Endothelial cell (in vitro differentiated cells): Measurements from ENCODE around the gene AUTS2. TPM values are rescaled to one million over a fixed set of nuclear protein-coding genes. Genes with fewer than 3 reads are reported as not detected.

Experiments
- DNase-seq: peaks from one replicate; pipeline ENCODE4 v3.0.0; 2021; ENCODE audit warnings: low spot score
- H3K27ac Mint-ChIP-seq: one replicate; pipeline ENCODE4 v1.8.0; 2021; ENCODE audit warnings: mixed read lengths, inconsistent platforms; ENCODE audit not compliant: unreplicated experiment
- H3K27me3 Mint-ChIP-seq: one replicate; pipeline ENCODE4 v1.8.0; 2021; ENCODE audit warnings: mild to moderate bottlenecking, moderate library complexity, mixed read lengths, inconsistent platforms; ENCODE audit not compliant: unreplicated experiment
- H3K36me3 Mint-ChIP-seq: one replicate; pipeline ENCODE4 v1.8.0; 2021; ENCODE audit warnings: mild to moderate bottlenecking, low read depth, mixed read lengths, inconsistent platforms; ENCODE audit not compliant: unreplicated experiment
- H3K4me1 Mint-ChIP-seq: one replicate; pipeline ENCODE4 v1.8.0; 2021; ENCODE audit warnings: mild to moderate bottlenecking, mixed read lengths, inconsistent platforms; ENCODE audit not compliant: unreplicated experiment
- H3K4me3 Mint-ChIP-seq: one replicate; pipeline ENCODE4 v1.8.0; 2021; ENCODE audit warnings: mild to moderate bottlenecking, mixed read lengths, inconsistent platforms; ENCODE audit not compliant: unreplicated experiment
- H3K9me3 Mint-ChIP-seq: one replicate; pipeline ENCODE4 v1.8.0; 2021; ENCODE audit warnings: mixed read lengths, inconsistent platforms; ENCODE audit not compliant: unreplicated experiment
- CTCF ChIP-seq: fragments of 200-600 bp; sonication (generic); IDR thresholded peaks from one replicate; pipeline ENCODE4 v1.5.0; 2021; ENCODE audit warnings: antibody characterized with exemption; ENCODE audit not compliant: unreplicated experiment
- total RNA-seq: library from RNA; stranded (reverse); fragmentation: NEBNext Ultra II Directional; extraction: Animal tissue kit (Norgen Biotek cat#: 25700); gene quantifications from one replicate; pipeline ENCODE4 v1.2.1, GENCODE V29; 2021; ENCODE audit not compliant: unreplicated experiment

AUTS2 gene
- total RNA-seq, 1 donor from 2014 or later = 103 TPM

GRCh38 chr7:70018700-70019099 lies 420.4 kb downstream of the AUTS2 start:
- DNase-seq = no peak
- TF ChIP-seq CTCF = no peak
- Mint-ChIP-seq H3K4me1 (peaks cover 16% of the 10 kb centered on the region), H3K4me3 (no peak overlapping the region), H3K36me3 (no peaks in the 10 kb centered on the region), H3K27me3 (no peaks in the 10 kb centered on the region), H3K27ac (no peak overlapping the region), H3K9me3 (no peaks in the 10 kb centered on the region)

GRCh38 chr7:70027867-70028266 lies 429.6 kb downstream of the AUTS2 start:
- Mint-ChIP-seq H3K4me3 (no peak overlapping the region), H3K9me3 (no peaks in the 10 kb centered on the region), H3K27ac (no peak overlapping the region), H3K36me3 (no peaks in the 10 kb centered on the region), H3K27me3 (peaks cover 4% of the 10 kb centered on the region), H3K4me1 (peaks cover 5% of the 10 kb centered on the region)
- TF ChIP-seq CTCF = no peak
- no peak for DNase-seq

GRCh38 chr7:70028620-70029019 lies 430.3 kb downstream of the AUTS2 start:
- H3K4me1 Mint-ChIP-seq = peaks cover 11% of the 10 kb centered on the region
- no peak overlapping the region for H3K27ac Mint-ChIP-seq
- H3K36me3 Mint-ChIP-seq = no peaks in the 10 kb centered on the region
- DNase-seq = no peak
- no peaks in the 10 kb centered on the region for H3K9me3 Mint-ChIP-seq
- peaks cover 4% of the 10 kb centered on the region for H3K27me3 Mint-ChIP-seq
- no peak for TF ChIP-seq CTCF
- no peak overlapping the region for H3K4me3 Mint-ChIP-seq

- Mint-ChIP-seq H3K9me3 (no peaks in the 10 kb centered on the region), H3K27ac (no peak overlapping the region), H3K36me3 (no peaks in the 10 kb centered on the region), H3K4me3 (no peak overlapping the region), H3K27me3 (peaks cover 2% of the 10 kb centered on the region), H3K4me1 (peaks cover 19% of the 10 kb centered on the region)
- TF ChIP-seq CTCF = no peak
- no peak for DNase-seq
Measured at GRCh38 chr7:70029993-70030392, 431.7 kb downstream of the AUTS2 start.

GRCh38 chr7:70030745-70031144 lies 432.5 kb downstream of the AUTS2 start:
- DNase-seq = no peak
- TF ChIP-seq CTCF = no peak
- H3K27ac Mint-ChIP-seq = no peak overlapping the region
- no peak overlapping the region for H3K4me3 Mint-ChIP-seq
- H3K9me3 Mint-ChIP-seq = no peaks in the 10 kb centered on the region
- peaks cover 19% of the 10 kb centered on the region for H3K4me1 Mint-ChIP-seq
- H3K36me3 Mint-ChIP-seq = no peaks in the 10 kb centered on the region
- H3K27me3 Mint-ChIP-seq = peaks cover 2% of the 10 kb centered on the region
